HG03521 (cell line): ENCODE data around the gene HOXB13.
"Not testable (repeated sequence)": the region's sequence is repeated elsewhere in the genome, so short reads cannot be mapped to it uniquely, and the experiment has no call there.

Experiments used
- ATAC-seq: cut with Tn5 transposase; IDR thresholded peaks from one replicate; pipeline ENCODE4 v1.9.1; 2021; ENCODE audit warnings: mild to moderate bottlenecking, moderate library complexity; ENCODE audit not compliant: unreplicated experiment

Gene HOXB13

DNA sequence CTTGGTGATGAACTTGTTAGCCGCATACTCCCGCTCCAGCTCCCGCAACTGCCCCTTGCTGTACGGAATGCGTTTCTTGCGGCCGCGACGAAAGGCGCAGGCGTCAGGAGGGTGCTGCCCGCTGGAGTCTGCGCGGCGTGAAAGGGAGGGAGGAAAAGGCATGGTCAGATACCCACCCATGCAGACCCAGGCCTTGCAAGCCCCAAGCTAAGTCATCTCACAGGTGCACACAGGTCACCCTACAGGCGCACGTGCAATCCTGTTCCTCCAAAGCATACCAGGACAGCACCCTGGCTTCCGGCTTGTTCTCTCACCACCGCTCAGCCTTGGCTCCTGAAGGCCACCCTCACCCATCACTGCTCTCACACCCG, 1.6 kb downstream of the HOXB13 start:
- ATAC-seq = no peak

DNA sequence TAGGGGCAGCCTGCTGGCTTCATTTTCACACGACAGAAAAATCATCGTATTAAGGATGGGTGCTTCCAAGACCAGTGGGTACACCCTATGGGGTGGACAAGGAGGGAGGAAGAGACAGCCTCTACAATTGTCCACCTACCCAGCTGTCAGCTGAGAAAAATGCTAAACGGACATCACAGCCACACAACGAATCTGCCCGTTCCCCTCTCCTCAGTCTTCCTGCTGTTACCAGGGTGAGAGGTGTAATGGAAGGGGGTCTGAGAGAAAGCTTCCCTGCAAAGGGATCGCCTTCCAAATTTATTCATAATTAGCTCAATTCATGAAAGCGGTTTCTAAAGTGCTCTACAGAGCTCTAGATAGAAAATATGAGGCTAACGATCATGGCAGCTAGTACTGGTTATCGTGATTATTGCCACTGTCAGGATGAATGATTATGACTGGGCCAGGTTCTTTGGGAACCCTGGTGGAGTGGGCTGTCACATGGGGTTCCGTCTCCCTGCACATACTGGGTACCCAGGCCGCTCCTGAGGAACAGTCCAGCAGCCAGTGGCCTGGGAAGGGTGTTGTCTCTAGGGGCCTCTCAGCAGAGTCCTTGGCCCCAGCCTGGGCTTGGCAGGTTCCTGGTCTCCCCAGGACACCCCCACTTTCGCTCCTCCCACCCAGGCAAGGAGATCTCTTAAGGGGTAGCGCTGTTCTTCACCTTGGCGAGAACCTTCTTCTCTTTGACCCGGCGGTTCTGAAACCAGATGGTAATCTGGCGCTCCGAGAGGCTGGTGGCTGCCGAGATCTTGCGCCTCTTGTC, 2.2 kb downstream of the HOXB13 start:
- ATAC-seq = no peak

DNA sequence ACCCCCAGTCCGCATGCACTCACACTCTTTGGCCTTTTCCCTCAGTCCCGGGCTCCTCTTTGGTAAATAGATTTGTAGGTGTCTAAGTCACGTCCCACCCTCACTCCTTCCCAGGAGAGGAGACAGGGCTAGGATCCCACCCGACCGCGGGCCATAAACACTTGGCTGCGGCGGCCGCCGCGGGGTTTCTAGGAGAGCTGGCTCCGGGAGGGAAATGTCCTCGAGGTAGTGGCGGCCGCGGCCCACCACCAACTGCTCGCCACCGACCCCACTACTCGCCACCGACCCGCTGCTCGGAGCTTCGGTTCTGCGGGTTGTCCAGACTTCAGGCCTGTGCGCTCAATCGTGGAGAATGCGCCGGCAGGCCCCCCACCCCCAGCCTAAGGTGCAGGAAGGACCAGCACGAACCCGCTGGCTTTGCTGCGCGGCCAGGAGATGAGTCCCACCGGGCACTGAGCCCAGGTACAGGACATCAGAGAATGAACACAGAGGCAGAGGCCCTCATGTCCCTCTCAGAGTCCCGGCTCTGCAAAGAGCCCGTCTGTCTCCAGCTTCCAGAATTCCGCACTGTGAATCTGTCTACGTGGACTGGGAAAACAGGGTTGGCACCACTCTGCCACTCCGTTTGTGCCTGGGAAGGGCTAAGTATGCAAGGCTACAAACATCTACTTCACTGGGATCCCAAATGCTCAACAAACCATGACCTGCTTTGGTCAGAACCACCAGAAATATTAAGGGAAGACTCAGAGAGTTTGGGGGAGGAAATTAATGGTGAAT, 3.1 kb downstream of the HOXB13 start:
- no peak for ATAC-seq

DNA sequence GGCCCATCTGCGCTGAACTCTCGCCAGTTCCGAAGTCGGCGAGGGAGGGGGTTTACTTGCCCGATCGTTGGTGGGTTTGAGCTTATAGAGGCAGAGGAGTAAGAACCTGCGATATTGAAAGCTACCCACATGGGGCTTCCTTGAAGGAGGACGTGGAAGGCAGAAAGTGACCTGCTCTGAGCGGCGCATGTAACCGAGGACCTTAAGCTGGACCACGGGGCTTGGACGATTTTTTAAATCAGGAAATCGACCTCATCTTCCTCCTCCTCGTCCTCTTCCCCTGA, 3.6 kb downstream of the HOXB13 start:
- ATAC-seq = no peak

DNA sequence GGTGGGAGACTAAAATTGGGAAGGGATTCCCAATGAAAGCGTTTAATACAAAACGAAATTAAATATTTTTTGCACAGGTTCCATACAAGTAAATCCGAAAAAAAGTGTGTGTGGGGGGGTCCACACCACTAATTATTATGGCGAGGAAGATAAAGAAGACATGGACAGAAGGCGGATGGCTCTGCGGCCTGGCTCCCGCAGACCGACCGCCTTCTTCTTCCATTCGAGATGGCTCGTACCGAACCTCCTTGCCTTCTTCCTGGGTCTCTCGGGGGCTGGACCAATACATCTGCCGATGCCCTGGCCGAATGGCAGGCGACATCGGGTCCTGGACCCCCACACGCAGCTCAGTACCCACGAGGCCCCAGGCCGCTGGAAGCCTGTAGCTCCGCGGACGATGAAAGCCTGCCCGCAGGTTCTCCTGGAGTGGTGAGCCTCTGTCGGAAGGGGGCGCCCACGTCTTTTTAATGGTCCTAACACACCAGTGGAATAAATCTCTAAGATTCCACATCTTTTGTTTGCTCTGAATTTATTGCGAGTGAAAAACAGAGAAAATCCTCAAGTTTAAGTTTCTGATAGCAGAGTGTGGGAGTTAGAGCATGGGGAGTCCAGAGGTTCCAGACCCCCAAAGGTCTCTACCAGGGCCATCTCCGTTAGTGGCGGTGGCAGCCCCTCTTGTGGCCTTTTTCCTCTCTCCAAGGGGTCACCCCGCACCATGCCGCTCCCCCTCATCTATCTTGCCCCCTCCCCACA, 4.1 kb downstream of the HOXB13 start:
- ATAC-seq = no peak

DNA sequence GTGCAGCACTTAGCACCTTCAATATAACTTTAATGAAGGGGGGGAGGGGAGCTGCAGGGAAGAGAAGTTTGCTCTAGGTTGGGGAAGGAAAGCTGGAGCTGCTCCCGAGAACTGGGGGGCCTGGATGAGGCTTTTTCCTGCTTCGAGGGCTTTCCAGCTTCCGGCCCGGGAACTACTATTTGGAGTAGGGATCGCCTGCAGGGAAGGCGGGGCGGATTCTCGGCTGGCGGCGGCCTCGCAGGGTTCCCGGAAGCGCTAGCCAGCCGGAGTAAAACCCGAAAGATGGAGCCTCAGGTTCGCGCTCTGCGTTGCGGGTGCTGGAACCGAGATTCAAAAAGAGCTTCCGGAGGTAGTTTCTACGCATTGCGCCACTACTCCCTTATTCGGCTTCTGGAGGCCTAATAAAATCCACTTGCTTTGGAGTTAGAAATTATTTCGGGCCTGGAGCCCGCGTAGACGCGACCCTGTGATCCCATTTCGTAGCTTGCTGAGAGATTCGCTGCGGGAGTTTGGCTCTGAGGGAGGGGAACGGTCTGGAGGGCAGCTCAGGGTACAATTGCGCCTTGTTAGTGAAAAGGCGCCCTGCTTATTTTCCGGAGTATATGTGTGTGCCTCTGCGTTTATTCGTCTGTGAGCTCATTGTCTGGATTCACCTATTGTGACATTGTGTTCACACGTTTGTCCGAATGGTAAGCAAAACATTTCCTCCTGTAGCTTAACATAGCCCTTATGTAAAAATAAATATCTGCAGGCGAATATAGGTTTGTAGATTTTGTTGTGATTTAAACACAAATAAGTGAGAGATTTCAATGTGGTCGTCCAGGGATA, 4.9 kb downstream of the HOXB13 start:
- ATAC-seq = no peak

DNA sequence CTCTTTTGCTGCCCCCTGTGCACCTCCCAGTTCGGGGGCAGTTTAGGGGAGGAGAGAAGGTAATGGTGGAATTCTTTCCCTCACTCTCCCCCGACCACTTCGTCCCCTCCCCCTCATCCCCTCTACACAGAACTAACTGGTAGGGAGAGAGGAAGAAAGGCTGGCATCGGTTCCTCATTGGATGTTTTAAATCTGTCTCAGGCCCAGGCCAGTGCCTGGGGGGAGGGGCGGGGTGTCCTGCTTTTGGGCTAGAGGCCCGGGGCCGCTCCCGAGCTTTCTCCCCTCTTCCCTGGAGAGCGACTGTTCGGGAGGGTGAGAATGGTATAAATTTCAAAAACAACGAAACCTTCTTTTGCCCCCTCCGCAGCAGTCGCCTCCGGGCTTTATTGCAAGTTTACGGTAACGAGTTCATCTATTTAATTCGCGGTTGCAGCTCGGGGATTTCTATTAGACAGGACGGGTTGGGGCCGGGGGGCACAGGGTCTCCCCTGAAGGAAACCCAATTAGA, 5.6 kb downstream of the HOXB13 start, which contains the start of gene PRAC2:
Gene PRAC2 (plus strand): TSS at position 271 of the 508 bp plus-strand sequence. CDS start 1,226 bp downstream, outside the sequence.
- ATAC-seq = no peak

DNA sequence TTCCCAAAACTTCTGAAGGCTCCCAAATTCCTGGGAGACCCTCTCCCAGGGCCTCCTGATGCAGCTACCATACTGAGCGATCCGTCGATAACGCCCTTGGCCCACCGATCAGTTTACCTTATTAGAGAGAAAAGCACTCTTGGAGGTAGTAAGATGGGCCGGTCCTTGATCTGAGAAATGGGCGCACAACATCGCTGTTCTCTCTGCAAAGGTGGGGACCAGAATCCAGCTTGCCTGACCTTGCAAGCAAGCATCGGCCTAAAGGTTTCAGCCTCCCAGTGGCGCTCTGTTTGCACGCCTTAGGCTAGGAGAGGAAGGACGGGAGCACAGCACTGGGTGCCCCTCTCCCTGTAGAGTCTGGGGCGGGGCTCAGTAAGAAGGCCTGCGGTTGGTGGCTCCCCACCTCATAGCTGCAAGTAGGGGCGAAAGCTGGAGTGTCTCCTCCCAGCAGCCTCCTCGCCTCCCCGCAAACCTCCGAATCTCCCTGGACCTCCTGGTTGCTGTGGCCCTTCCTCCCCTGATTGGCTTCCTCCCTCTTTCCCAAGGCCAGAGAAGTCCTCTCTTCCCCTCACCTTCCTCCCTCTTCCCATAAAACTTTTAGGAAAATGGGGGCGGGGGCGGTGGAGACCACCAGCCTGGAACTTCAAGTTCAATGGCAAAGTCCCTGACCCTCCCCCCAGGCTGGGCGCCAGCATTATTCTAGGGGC, 6.2 kb downstream of the HOXB13 start, which contains the start of gene PRAC1:
Gene PRAC1 (minus strand): TSS at position 318 of the 707 bp plus-strand sequence. CDS start 126 bp downstream, at position 192.
- ATAC-seq = no peak

DNA sequence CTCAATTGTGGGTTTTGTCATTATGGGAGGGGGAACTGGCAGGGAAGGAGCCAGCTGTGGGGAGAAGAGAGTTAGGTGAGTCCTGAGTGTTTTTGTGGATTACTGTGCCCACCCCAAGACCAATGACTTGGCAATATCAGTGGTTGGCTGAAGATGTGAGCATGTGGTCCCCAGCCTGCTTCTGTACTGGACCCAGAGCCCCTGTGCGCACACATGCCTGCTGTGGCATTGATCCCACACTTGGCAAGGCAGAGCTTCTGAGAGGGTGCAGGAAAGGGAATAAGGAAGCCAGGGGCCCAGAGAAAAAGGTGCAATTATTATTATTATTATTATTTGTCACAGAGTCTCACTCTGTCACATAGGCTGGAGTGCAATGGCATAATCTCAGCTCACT, 7.5 kb downstream of the HOXB13 start:
- no peak for ATAC-seq

DNA sequence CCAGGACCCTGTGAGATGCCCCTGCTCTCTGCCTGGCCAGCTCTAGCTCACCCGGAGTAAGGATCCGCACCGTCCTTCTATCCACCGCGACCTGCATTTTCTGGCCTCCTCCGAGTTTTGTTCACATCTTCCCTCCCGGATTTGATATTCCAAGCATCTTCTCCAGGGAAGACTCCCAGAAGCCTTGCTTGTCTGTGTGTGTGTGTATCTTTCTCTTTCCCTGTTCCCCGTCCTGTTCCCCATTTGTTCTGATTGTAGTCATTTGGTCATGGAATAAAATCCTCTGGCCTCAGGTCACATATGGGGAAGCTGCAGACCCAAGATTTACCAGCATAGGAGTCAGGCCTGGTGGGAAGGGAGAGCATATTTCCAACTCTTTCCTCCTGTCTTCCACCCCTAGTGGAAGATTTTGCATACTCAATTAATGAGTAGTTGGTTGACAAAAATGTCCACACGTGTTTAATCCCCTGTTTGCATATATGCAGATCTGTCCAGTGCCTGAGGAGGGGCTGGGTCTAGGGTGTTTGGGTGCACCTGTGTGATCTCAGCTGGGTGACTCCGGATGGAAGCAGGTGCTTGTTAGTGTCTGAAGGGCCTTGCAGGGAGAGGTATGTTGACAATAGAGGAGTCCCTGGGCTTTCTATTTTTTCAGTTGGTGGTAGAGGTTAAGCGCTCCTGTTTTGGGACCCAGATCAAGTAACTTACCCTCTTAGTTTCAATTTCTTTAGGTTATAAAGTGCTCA, 8.1 kb downstream of the HOXB13 start:
- no peak for ATAC-seq

DNA sequence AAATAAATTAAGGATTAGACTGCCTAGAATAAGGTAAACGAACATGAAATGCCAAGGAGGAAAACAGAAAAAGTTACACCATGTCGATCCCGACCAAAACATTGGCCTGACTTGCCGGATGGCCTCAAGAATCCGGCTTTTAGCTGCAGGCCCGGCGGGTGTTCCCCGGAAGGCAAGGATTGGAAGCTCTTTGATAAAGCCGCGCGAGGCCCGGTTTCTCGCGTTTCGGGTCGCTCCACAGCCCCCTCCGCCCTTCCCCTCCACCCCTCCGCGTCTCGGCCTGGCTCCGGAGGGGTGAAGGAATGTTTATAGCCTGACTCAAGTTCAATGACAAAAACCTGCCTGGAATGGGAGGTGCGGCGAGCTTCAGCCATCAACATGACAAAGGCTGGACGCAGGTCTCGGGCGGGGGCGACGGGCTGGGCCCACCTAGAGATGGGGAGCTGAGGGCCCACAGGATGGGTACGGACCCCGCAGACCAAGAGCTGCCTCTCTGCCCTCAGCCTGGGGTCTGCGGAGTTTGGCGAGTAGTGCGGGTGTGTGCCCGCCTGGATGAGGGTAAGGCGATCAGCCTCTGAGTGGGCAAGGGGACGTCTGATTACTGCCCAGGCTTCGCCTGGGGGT, 8.8 kb downstream of the HOXB13 start:
- ATAC-seq = no peak

DNA sequence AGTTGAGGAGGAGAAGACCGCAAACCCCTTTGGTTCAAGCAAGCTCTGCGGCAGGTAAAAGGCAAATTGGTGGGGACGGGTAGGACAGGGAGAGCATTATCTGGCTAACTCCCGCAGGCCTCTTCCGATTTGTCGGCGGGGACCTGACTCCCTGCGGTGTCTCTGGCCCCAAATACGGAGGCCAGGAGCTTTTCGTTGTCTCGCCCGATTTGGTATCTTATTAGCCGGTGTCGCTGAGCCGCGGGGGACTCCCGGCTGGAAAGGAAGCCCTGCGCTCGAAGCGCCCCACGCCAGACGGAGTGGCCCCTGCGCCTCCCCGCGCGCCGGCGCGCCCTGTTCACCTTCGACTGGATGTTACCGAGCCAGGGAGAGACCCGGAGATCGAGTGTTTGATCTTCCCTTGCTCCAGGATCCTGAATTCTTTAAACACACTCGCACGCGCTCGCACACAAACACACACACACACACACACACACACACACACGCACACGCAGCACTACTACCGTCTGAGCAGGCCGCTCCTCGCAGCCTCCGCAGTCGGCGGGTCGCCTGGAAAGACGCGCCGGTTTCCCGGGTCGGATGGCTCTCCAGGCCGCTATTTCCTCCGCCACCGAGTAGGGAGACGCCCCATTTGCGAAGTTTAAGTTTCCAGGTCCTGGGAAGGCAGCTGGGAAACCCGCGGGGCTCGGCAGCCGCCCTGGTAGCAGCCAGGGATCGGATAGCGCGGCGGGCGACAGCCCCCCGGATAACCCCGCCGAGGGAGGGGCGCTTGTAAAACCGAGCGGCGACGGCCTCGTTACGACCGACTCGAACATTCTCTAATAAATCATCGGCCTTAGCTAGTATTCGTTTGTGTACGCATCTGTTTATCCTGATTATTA, 9.5 kb downstream of the HOXB13 start:
- no peak for ATAC-seq

DNA sequence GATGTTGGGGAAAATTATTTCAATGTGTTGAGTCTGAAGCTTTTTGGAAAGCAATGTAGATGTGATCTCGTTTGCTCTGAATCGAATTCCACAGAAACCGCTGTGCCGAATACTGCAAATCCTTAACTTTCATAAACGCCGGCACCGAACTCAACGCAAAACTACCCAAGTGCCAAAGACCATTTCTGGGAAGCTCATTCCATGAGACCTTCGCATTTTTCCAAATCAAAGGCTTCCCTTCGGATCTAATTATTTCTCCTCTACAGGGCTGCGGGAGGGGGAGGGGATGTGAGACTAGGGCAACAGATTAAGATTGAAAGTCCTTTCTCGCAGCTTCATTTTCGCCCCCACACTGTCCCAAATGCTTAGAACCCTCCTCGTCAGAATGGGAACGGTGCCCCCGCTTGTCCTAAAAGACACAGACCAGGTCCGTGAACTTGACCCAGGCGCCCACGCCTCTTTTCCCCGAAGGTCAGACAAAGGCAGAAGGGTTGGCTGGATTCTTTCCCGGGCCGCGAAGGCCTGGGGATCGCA, 10.3 kb downstream of the HOXB13 start:
- ATAC-seq = no peak

DNA sequence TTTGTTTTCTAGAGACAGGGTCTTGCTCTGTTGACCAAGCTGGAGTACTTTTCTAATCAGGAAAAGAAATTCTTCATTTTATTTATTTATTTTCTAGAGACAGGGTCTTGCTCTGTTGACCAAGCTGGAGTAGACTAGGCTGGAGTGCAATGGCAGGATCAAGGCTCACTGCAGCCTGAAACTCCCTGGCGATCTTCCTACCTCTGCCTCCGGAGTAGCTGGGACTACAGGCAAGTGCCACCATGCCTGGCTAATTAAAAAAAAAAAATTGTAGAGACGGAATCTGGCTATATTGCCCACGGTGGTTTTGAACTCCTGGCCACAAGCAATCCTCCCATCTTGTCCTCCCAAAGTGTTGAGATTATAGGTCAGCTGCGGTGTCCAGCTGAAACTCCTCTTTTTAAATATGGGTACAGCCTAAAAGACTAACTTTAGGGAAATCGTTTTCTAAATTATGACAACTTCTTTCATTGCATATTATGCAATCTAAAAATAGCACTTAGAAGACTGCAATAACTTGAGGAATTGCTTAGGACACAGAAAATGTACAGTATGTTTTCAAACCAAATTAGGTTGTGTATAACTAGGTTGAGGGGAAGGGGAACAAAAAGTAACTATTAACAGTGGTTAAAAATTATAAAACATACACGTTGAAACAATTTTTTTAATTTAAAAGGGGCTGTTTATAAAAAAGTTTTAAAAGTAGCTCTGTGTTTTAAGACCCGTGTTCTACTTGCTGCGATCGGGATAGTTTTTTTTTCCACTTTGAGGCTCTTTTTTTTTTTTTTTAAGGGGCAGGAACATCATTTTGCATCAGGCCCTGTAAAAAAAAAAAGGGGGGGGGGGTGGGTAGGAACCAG, 11.0 kb downstream of the HOXB13 start:
- ATAC-seq = no peak

DNA sequence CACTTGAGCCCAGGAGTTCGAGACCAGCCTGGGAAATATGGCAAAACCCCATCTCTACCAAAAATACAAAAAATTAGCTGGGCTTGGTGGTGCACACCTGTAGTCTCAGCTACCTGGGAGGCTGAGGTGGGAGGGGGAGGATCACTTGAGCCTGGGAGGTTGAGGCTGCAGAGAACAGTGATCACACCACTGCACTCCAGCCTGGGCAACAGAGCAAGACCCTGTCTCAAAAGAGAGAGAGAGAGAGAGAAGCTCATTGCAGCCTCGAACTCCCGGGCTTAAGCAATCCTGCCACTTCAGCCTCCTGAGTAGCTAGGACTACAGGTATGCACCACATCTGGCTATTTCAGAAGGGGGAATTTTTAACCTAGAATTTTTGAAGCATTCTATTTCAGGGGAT, 12.0 kb downstream of the HOXB13 start:
- not testable (repeated sequence) for ATAC-seq
